Activated T-helper 9 cell treated with anti-CD3 and anti-CD28 coated beads, Interleukin-2, amount 50 U/mL, for 16 hours (primary cell): ENCODE measurements around the gene SLC7A10.
"Not testable (repeated sequence)": the region's sequence is repeated elsewhere in the genome, so short reads cannot be mapped to it uniquely, and the experiment has no call there.

Experiments used
- DNase-seq: peaks from one replicate; pipeline ENCODE4 v3.0.0-alpha.2; 2020; ENCODE audit warnings: low read depth

The SLC7A10 gene

DNA sequence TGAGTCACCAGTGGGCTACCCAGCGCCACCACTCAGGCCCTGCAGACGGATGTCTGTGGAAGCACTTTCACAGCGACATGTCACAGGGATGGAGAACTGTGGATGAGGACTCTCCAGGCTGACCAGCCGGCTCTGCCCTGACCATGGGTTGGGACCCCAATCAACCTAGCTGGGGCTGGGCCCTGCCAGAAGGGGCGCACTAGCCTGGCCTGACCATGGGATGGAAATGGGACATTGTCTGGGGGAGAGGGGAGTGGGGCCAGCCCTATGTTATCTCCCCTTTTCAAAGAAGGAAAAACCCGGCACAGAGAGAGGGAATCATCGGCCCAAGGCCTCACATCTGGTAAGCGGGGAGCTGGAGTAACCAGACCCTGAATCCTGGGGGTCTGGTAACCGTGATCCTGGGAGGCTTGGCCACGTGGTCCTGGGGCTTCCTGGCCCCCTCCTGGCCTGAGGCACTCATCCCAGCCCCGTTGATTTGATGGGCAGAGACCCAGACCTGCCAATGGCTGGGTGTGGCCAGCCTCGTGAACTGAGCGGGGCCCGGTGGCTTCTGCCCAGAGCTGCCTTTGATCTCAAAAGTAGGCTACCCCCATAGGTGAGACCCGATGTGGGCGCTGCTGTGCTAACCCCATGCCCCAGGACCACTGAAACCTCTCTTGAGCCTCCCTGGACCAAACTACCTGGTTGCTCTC, 11.2 kb upstream of the SLC7A10 start:
- no peak for DNase-seq

DNA sequence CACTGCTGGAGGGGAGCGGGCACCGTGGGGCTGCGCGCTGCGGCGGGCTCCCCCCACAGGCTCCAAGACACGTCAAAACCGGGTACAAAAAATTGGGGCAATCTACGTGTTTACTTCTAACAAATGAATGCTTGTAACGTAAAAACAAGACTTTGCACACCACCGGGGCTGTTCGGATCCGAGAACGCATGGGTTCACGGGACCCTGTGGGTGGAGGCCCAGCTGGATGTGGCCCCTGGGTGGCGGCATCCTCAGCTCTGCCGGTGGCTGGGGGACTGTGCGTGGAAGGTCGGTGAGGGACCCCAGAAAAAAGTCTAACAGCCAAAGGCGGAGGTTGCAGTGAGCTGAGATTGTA, 10.3 kb upstream of the SLC7A10 start:
- DNase-seq: no peak

DNA sequence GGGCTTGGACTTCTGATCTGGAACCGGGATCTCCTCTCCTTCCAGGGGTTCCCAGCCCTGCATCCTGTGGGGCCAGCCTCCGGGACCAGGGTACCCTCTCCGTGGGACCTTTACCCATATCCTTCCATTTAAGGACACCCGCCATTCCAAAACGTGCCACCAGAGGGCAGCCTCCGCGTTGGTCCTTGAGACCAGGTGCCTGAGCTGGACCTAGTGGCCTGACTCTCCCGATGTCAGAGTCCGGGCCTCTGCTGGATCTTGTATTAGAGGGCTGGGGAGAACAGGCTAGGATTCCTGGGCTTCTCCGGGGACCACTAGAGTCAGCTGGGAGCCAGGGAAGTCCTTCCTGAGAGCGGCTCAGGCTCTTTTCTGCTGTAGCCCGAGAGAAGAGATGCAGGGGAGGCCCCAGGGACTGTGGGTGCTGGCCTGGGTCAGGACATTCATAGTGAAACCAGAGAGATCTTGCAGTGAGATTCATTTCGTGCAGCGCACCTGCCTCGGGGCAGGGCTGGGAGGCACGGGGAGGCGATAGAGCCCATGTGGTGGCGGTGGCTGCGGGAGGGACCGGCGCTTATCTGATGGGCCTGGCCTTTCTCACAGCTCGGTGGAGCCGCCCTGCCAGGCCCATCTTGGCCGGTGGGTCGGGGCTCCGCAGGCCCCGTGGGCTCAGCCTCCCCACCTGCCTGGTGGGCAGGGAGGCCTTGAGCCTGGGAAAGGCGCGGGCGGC, 9.8 kb upstream of the SLC7A10 start:
- DNase-seq: peak; percentile 67

GRCh38 chr19:33234736-33235135, 9.1 kb upstream of the SLC7A10 start:
- DNase-seq: no peak

DNA sequence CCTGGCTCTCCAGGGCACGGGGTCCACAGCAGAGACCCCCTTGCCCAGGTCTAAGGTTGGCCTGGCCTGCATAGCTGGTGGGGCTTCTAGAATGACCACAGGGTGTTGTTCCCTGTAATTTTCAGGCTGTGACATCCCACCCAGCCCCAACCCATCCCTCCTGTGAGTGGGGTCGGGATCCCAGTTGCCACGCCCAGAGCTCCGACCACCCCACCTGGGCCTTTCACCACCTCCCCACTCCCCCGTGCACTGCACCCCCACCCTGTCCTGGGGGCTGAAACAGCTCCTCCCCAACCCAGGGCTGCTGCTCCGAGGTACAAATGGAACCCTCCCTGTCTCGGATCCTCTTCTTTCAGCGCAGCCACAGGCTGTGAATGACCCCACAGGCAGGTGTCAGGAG, 8.4 kb upstream of the SLC7A10 start:
- no peak for DNase-seq

- no peak for DNase-seq
Observed at GRCh38 chr19:33233056-33233873, 7.6 kb upstream of the SLC7A10 start.

- no peak for DNase-seq
Observed at GRCh38 chr19:33232656-33233055, 7.0 kb upstream of the SLC7A10 start.

GRCh38 chr19:33231511-33231910, 5.9 kb upstream of the SLC7A10 start:
- DNase-seq: no peak

DNA sequence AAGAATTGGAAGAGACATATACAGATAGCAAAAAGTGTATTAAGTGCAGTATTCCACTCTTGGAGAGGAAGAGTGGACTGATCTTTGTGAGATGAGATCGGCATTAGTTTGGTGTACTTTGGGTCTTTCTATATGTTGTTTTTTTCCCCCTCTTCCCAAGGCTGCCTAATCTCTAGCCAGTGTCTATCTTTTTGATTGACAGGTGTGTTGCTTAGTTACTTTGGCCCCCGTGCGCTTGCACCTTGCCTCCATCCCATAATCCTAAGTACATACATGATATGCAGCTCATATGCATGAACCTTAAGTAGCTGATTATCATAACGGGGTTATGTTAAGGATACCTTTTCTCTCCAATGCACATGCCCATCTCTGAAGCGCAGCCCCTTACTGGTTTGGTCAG, 4.3 kb upstream of the SLC7A10 start:
- no peak for DNase-seq

GRCh38 chr19:33227870-33228599, 2.4 kb upstream of the SLC7A10 start:
- no peak for DNase-seq

DNA sequence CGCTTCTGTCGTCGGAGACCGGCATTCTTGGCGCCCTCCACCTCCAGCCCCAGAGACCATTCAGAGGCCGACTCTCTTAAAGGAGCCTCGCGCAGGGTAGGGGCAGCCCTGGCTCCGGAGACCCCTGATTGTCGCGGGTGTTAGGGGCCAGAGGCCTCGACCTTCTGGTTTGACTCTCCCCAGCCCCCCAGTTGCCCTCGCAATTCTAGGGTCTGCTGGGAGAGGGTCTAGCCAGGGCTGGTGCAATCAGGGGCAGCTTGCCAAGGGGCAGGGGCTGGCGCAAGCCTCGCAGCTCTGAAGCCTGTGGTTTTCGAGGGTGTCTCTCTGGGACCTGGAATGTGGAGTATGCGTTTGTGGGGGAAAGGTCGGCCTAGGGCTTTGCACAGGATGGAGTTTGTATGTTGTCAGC, 1.6 kb upstream of the SLC7A10 start:
- DNase-seq: no peak

- no peak for DNase-seq
Observed at GRCh38 chr19:33226550-33227241, 1.0 kb upstream of the SLC7A10 start.

DNA sequence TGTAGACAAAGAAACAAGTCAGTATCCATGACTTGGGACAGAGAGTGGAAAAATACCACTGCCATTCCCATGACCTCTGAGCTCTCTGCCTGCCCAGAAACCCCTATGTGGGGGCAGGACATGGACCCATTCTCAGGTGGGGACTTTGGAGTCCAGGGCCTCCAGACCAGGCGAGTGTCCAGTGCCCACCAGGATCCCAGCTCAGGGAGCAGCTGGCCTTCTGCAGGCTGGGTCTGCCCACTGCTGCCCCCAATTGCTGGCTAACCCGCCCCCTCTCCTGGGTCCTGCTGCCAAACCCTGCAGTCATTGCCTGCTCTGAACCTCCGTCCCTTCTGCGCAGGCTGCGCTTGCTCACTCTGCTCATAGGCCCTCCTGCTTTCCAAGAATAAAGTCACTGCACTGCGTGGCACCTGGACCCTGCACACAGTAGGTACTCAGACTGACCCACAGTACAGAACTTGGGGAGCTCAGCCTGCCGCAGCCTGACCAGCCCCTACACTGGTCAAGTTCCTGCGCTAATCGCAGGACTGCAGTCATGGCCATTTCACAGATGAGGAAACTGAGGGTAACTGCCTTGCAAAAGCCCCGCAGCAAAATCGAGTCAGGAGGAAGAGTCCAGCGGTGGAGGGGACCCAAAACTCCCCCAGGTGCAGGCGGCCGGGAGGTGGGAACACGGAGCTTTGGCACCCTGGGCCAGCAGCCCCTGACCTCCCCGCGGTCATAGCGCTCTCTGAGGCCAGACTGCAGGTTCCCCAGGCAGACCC, 774 bp downstream of the SLC7A10 start:
- no peak for DNase-seq

DNA sequence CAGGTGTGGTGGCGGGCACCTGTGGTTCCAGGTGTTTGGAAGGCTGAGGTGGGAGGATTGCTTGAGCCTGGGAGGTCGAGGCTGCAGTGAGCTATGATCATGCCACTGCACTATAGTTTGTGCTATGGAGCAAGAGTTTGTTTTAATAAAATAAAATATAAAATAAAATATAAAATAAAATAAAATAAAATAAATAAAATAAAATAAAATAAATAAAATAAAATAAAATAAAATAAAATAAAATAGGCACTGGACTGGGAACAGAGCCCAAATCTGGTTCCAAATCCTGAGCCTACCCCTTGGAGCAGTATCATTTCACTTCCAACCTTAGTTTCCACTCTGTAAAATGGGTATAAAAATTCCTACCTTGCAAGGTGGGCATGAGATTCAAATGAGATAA, 3.4 kb downstream of the SLC7A10 start:
- not testable (repeated sequence) for DNase-seq

DNA sequence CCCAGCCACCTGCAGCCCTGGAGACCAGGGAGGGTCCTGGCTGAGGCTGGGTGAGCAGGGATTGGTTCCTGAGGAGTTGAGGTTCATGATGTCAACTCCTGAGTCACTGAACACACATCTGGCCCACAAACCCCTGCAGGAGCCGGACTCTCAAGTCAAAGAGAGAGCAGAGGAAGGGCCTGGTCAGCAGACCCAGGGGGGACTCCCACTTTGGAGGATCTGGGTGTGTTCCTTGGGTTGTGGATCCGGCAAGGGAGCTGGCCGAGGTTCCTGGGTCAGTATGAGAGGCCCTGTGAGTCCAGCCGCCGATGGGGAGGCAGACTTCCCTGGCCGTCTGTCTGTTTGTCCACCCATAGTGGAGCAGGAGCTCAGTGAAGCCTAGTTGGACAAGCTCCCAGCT, 4.0 kb downstream of the SLC7A10 start:
- DNase-seq: no peak

- DNase-seq: no peak
Observed at GRCh38 chr19:33220735-33221134, 4.9 kb downstream of the SLC7A10 start.

DNA sequence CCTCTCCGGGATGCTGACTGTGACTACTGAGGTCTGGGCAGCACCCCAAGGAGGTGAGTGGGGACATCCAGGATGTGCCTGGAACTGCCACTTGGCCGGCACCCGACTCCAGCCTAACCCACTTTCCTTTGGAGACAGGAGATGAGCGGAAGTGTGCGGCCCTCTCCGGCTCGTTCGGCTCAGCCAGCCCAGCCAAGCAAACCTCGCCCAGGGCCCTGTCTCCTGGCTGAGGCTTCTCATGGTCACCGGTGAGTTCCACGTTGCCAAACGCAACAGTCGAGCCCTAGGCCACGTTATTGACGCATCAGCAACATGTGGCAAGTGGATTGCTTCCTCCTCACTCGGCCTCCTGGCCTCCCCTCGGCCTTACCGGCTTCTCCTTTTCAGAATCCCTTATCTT, 5.5 kb downstream of the SLC7A10 start:
- no peak for DNase-seq

- DNase-seq: no peak
Observed at GRCh38 chr19:33219261-33219815, 6.3 kb downstream of the SLC7A10 start.

GRCh38 chr19:33217881-33218280, 7.8 kb downstream of the SLC7A10 start:
- DNase-seq: no peak

- no peak for DNase-seq
Observed at GRCh38 chr19:33216198-33216830, 9.3 kb downstream of the SLC7A10 start.
